ENCODE measurements around the gene SEC24D.

The SEC24D gene

DNA sequence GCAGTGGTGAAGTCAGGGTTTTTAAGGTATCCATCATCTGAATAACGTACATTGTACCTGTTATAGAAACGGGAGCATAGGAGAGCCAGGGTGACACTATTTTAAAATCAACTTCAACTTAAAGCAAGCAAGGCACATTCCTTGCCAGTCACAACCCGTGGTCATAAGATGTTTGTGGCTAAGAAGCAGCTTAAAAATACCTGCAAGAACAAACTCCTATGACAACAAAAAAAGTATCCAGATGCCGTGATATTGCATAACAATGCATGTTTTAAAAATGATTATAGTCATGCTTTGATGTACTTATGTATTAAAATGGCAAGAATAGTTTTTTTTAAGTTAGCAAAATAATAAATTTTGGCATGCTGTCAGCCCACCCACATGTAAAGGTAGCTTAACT, 36.3 kb upstream of the SEC24D start:
- H3K9ac ChIP-seq (ENCODE audit: low read length) = no peak overlapping the region
- WGBS = 89% methylated on average over 2 of the region's 4 CpGs
- no peak overlapping the region for H3K27ac ChIP-seq (ENCODE audit: low read length, poor library complexity, severe bottlenecking)

DNA sequence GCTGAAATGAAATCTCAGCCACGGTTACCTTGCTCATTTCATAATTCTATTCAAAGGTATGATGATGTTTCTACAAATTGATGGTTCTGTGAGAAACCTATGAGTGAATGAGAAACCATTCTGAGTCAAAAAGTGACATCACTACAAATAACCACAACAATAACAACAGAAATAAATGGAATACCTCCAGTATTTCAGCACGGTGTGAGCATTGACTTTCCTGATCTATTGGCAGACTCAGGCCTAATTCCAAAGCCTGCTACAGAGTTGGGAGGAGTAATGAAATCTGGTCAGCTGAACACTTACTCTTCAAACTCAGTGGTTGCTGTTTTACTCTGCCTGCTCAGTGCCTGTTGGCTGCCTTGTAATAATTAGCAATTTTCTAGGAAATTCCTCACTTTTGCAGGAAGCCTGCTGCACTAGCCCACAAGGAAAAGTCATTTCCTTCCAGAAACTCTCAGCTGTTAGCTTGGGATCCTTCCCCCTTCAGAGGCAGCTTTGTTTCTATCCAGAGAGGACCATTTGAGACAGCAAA, 33.9 kb upstream of the SEC24D start:
- Histone ChIP-seq H2BK120ac (ENCODE audit: low read depth, low read length) (no peak overlapping the region), H2BK15ac (ENCODE audit: low read depth, poor library complexity, severe bottlenecking) (no peak overlapping the region), H4K91ac (ENCODE audit: low read length) (no peak overlapping the region), H2AFZ (ENCODE audit: low read depth, low read length) (no peak overlapping the region), H3K4ac (ENCODE audit: low read depth in 1 of 2, low read length in 2 of 2) (no peak overlapping the region), H3K14ac (ENCODE audit: low read length in 2 of 2) (no peak overlapping the region), H3K9me3 (ENCODE audit: control insufficient read depth, low read length) (no peaks in the 10 kb centered on the region), H3K9ac (ENCODE audit: low read length) (peak overlapping the region; percentile 37), H3K4me1 (ENCODE audit: control insufficient read depth, insufficient read depth, low read depth, low read length) (no peaks in the 10 kb centered on the region), H3K36me3 (ENCODE audit: control insufficient read depth in 1 of 2, insufficient read depth in 2 of 2, low read depth in 1 of 2, low read length in 2 of 2) (no peaks in the 10 kb centered on the region), H3K27ac (ENCODE audit: low read length, poor library complexity, severe bottlenecking) (no peak overlapping the region), H2BK5ac (ENCODE audit: low read depth, low read length, poor library complexity, severe bottlenecking) (no peak overlapping the region), H2BK12ac (ENCODE audit: low read length in 2 of 2) (no peak overlapping the region), H3K79me1 (replicated peaks; ENCODE audit: low read length, poor library complexity, severe bottlenecking) (no peaks in the 10 kb centered on the region), H4K8ac (ENCODE audit: low read length) (no peak overlapping the region), H2AK5ac (ENCODE audit: low read length, severe bottlenecking) (no peak overlapping the region), H3K4me3 (ENCODE audit: insufficient read depth in 1 of 2, low read depth in 1 of 2, low read length in 2 of 2) (no peak overlapping the region), H3K4me2 (ENCODE audit: low read length, poor library complexity, severe bottlenecking) (peak overlapping the region; percentile 29), H3K18ac (ENCODE audit: low read depth in 1 of 2, low read length in 2 of 2) (peak overlapping the region in 1 of 2 experiments; percentile 16), H3K27me3 (ENCODE audit: control insufficient read depth in 1 of 2, insufficient read depth in 1 of 2, low read length in 2 of 2) (no peaks in the 10 kb centered on the region), H3K23ac (ENCODE audit: low read length in 2 of 2) (no peak overlapping the region)
- peak; percentile 32 for DNase-seq
- 17% methylated on average over 1 of the region's 2 CpGs for WGBS

More for the DNA sequence above, 36.3 kb upstream of the SEC24D start:
- H4K8ac ChIP-seq (ENCODE audit: low read length) = no peak overlapping the region
- H3K14ac ChIP-seq (ENCODE audit: low read length in 2 of 2) = no peak overlapping the region
- H3K9me3 ChIP-seq (ENCODE audit: control insufficient read depth, low read length) = no peaks in the 10 kb centered on the region
- no peak overlapping the region for H3K4ac ChIP-seq (ENCODE audit: low read depth in 1 of 2, low read length in 2 of 2)
- no peak overlapping the region for H2AFZ ChIP-seq (ENCODE audit: low read depth, low read length)
- no peaks in the 10 kb centered on the region for H3K36me3 ChIP-seq (ENCODE audit: control insufficient read depth in 1 of 2, insufficient read depth in 2 of 2, low read depth in 1 of 2, low read length in 2 of 2)
- H3K27me3 ChIP-seq (ENCODE audit: control insufficient read depth in 1 of 2, insufficient read depth in 1 of 2, low read length in 2 of 2) = no peaks in the 10 kb centered on the region
- H2BK15ac ChIP-seq (ENCODE audit: low read depth, poor library complexity, severe bottlenecking) = no peak overlapping the region
- no peak overlapping the region for H2BK12ac ChIP-seq (ENCODE audit: low read length in 2 of 2)
- H3K79me1 ChIP-seq (replicated peaks; ENCODE audit: low read length, poor library complexity, severe bottlenecking) = no peaks in the 10 kb centered on the region
- no peak for DNase-seq
- H2AK5ac ChIP-seq (ENCODE audit: low read length, severe bottlenecking) = no peak overlapping the region
- no peak overlapping the region for H3K4me3 ChIP-seq (ENCODE audit: insufficient read depth in 1 of 2, low read depth in 1 of 2, low read length in 2 of 2)
- no peak overlapping the region for H2BK120ac ChIP-seq (ENCODE audit: low read depth, low read length)
- H2BK5ac ChIP-seq (ENCODE audit: low read depth, low read length, poor library complexity, severe bottlenecking) = no peak overlapping the region
- H3K23ac ChIP-seq (ENCODE audit: low read length in 2 of 2) = no peak overlapping the region
- no peaks in the 10 kb centered on the region for H3K4me1 ChIP-seq (ENCODE audit: control insufficient read depth, insufficient read depth, low read depth, low read length)
- no peak overlapping the region for H3K18ac ChIP-seq (ENCODE audit: low read depth in 1 of 2, low read length in 2 of 2)
- H4K91ac ChIP-seq (ENCODE audit: low read length) = no peak overlapping the region
- no peak overlapping the region for H3K4me2 ChIP-seq (ENCODE audit: low read length, poor library complexity, severe bottlenecking)

DNA sequence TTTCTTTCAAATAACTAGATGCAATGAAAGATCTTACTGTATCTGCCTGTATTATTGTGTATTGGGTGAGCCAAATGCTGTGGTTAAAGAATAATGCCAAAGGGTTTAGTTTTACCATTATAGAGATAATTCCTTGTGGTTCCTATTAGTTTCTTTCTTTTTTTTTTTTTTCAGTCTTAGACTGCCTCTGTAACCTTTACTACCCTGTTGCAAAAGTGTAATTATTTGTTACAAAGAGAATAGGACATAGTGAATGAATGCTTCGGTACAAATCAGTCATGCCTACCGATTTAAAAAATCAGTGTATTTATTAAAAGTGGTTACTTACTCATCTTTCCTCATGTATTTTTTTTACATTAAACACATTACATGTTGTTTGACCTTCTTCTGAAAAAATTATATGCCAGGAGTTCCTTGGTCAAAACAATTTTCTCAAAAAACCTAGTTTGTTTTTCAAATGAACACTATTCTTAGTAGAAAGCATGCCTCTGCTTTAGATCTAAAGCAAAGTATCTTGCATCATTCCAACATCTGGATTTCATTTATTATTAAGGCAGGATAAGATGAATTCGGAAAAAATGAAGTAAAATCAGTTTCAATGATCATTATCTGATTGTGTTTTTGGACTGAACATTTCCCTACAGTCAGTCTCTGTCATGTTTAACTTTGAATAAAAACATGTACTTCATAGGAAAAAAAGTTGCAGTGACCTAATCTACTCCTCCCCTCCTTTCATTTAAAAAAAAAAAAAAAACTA, 31.6 kb upstream of the SEC24D start:
- no peak overlapping the region for H4K8ac ChIP-seq (ENCODE audit: low read length)
- no peak overlapping the region for H2AK5ac ChIP-seq (ENCODE audit: low read length, severe bottlenecking)
- no peak for DNase-seq
- H3K4me3 ChIP-seq (ENCODE audit: insufficient read depth in 1 of 2, low read depth in 1 of 2, low read length in 2 of 2) = peak overlapping the region in 1 of 2 experiments; percentile 10
- no peak overlapping the region for H4K91ac ChIP-seq (ENCODE audit: low read length)
- no peaks in the 10 kb centered on the region for H3K9me3 ChIP-seq (ENCODE audit: control insufficient read depth, low read length)
- no peaks in the 10 kb centered on the region for H3K27me3 ChIP-seq (ENCODE audit: control insufficient read depth in 1 of 2, insufficient read depth in 1 of 2, low read length in 2 of 2)
- no peaks in the 10 kb centered on the region for H3K4me1 ChIP-seq (ENCODE audit: control insufficient read depth, insufficient read depth, low read depth, low read length)
- H3K4me2 ChIP-seq (ENCODE audit: low read length, poor library complexity, severe bottlenecking) = no peak overlapping the region
- no peak overlapping the region for H3K23ac ChIP-seq (ENCODE audit: low read length in 2 of 2)
- H3K79me1 ChIP-seq (replicated peaks; ENCODE audit: low read length, poor library complexity, severe bottlenecking) = no peaks in the 10 kb centered on the region
- H2BK120ac ChIP-seq (ENCODE audit: low read depth, low read length) = no peak overlapping the region
- H3K18ac ChIP-seq (ENCODE audit: low read depth in 1 of 2, low read length in 2 of 2) = no peak overlapping the region
- no peak overlapping the region for H3K14ac ChIP-seq (ENCODE audit: low read length in 2 of 2)
- no peaks in the 10 kb centered on the region for H3K36me3 ChIP-seq (ENCODE audit: control insufficient read depth in 1 of 2, insufficient read depth in 2 of 2, low read depth in 1 of 2, low read length in 2 of 2)
- no peak overlapping the region for H3K4ac ChIP-seq (ENCODE audit: low read depth in 1 of 2, low read length in 2 of 2)
- no peak overlapping the region for H2BK5ac ChIP-seq (ENCODE audit: low read depth, low read length, poor library complexity, severe bottlenecking)
- peak overlapping the region; percentile 73 for H3K9ac ChIP-seq (ENCODE audit: low read length)
- H2AFZ ChIP-seq (ENCODE audit: low read depth, low read length) = no peak overlapping the region
- WGBS = no CpG with 5 or more reads among the region's 3 CpGs
- no peak overlapping the region for H3K27ac ChIP-seq (ENCODE audit: low read length, poor library complexity, severe bottlenecking)
- no peak overlapping the region for H2BK15ac ChIP-seq (ENCODE audit: low read depth, poor library complexity, severe bottlenecking)
- H2BK12ac ChIP-seq (ENCODE audit: low read length in 2 of 2) = no peak overlapping the region

DNA sequence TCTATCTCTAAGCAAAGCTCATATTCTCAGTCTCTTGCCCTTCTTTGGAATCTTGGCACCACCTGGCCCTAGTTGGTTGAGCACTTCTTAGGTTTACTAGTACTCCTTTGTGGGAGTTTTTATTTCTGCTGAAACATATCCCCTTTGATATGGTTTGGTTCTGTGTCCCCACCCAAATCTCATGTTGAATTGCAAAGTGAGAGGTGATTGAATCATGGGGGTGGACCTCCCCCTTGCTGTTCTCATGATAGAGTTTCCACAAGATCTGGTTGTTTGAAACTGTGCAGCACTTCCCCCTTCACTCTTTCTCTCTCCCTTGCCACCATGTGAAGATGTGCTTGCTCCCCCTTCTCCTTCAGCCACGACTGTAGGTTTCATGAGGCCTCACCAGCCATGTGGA, 30.5 kb upstream of the SEC24D start:
- Histone ChIP-seq H3K27me3 (ENCODE audit: control insufficient read depth in 1 of 2, insufficient read depth in 1 of 2, low read length in 2 of 2) (no peaks in the 10 kb centered on the region), H2BK12ac (ENCODE audit: low read length in 2 of 2) (no peak overlapping the region), H3K4ac (ENCODE audit: low read depth in 1 of 2, low read length in 2 of 2) (no peak overlapping the region), H2AK5ac (ENCODE audit: low read length, severe bottlenecking) (no peak overlapping the region), H3K9me3 (ENCODE audit: control insufficient read depth, low read length) (no peaks in the 10 kb centered on the region), H3K79me1 (replicated peaks; ENCODE audit: low read length, poor library complexity, severe bottlenecking) (no peaks in the 10 kb centered on the region), H4K91ac (ENCODE audit: low read length) (no peak overlapping the region), H3K27ac (ENCODE audit: low read length, poor library complexity, severe bottlenecking) (no peak overlapping the region), H3K9ac (ENCODE audit: low read length) (no peak overlapping the region), H3K4me2 (ENCODE audit: low read length, poor library complexity, severe bottlenecking) (no peak overlapping the region), H3K18ac (ENCODE audit: low read depth in 1 of 2, low read length in 2 of 2) (no peak overlapping the region), H2BK120ac (ENCODE audit: low read depth, low read length) (no peak overlapping the region), H3K4me3 (ENCODE audit: insufficient read depth in 1 of 2, low read depth in 1 of 2, low read length in 2 of 2) (no peak overlapping the region), H3K23ac (ENCODE audit: low read length in 2 of 2) (no peak overlapping the region), H3K36me3 (ENCODE audit: control insufficient read depth in 1 of 2, insufficient read depth in 2 of 2, low read depth in 1 of 2, low read length in 2 of 2) (no peaks in the 10 kb centered on the region), H3K4me1 (ENCODE audit: control insufficient read depth, insufficient read depth, low read depth, low read length) (no peaks in the 10 kb centered on the region), H2AFZ (ENCODE audit: low read depth, low read length) (no peak overlapping the region), H4K8ac (ENCODE audit: low read length) (no peak overlapping the region), H2BK5ac (ENCODE audit: low read depth, low read length, poor library complexity, severe bottlenecking) (no peak overlapping the region), H3K14ac (ENCODE audit: low read length in 2 of 2) (no peak overlapping the region), H2BK15ac (ENCODE audit: low read depth, poor library complexity, severe bottlenecking) (no peak overlapping the region)
- no CpG with 5 or more reads among the region's 1 CpG for WGBS
- no peak for DNase-seq

All from mesenchymal stem cell (in vitro differentiated cells and primary cell).